CD1c-positive myeloid dendritic cell (primary cell): Measurements from ENCODE around the gene TRMU.
A peak's percentile ranks its signal among the peaks of the same experiment; 100 is the strongest.

Source experiments
- DNase-seq: peaks from one replicate; pipeline ENCODE4 v3.0.0-alpha.2; 2016; ENCODE audit errors: extremely low spot score

TRMU gene

GRCh38 chr22:46336119-46337078, 885 bp downstream of the TRMU start:
- peak; percentile 10 for DNase-seq

- DNase-seq = no peak
These were observed 2.4 kb downstream of the TRMU start for GRCh38 chr22:46337870-46338269.

- DNase-seq = no peak
These were observed 3.1 kb downstream of the TRMU start for GRCh38 chr22:46338636-46339035.

GRCh38 chr22:46339956-46340355, 4.4 kb downstream of the TRMU start:
- no peak for DNase-seq

GRCh38 chr22:46340676-46341075, 5.2 kb downstream of the TRMU start:
- no peak for DNase-seq

- DNase-seq = no peak
These were observed 11.3 kb downstream of the TRMU start for GRCh38 chr22:46346680-46347405.

GRCh38 chr22:46347646-46348045, 12.1 kb downstream of the TRMU start:
- no peak for DNase-seq

- no peak for DNase-seq
These were observed 12.7 kb downstream of the TRMU start for GRCh38 chr22:46348099-46348695.

GRCh38 chr22:46349238-46349637, 13.7 kb downstream of the TRMU start:
- no peak for DNase-seq

- DNase-seq = no peak
These were observed 14.2 kb downstream of the TRMU start for GRCh38 chr22:46349681-46350080.

- DNase-seq = no peak
These were observed 14.6 kb downstream of the TRMU start for GRCh38 chr22:46350121-46350520.

- DNase-seq = no peak
These were observed 15.1 kb downstream of the TRMU start for GRCh38 chr22:46350646-46351045.

- no peak for DNase-seq
These were observed 15.7 kb downstream of the TRMU start for GRCh38 chr22:46351131-46351735.

GRCh38 chr22:46351767-46352166, 16.3 kb downstream of the TRMU start:
- DNase-seq = no peak

- no peak for DNase-seq
These were observed 16.8 kb downstream of the TRMU start for GRCh38 chr22:46352276-46352675.

GRCh38 chr22:46352691-46353386, 17.3 kb downstream of the TRMU start:
- DNase-seq = no peak

- no peak for DNase-seq
These were observed 18.1 kb downstream of the TRMU start for GRCh38 chr22:46353483-46354105.

- no peak for DNase-seq
These were observed 18.9 kb downstream of the TRMU start for GRCh38 chr22:46354176-46354992.

- no peak for DNase-seq
These were observed 19.4 kb downstream of the TRMU start for GRCh38 chr22:46354993-46355305.

- peak; percentile 57 for DNase-seq
These were observed 20.0 kb downstream of the TRMU start for GRCh38 chr22:46355369-46355995.
